Measurements from ENCODE around the gene CUL7. TPM values are rescaled to one million over a fixed set of nuclear protein-coding genes. Genes with fewer than 3 reads are reported as not detected.

Gene CUL7
- total and polyA plus RNA-seq, 10 of the 15 experiments (the other 5 are each of a cell fraction or from before 2014, with no cell fraction given): 0.66 to 18.4 (median 10.9) TPM

GRCh38 chr6:43059168-43060033 lies 5.8 kb upstream of the CUL7 start, which contains the start of the genes KLC4 and MRPL2 (continued):
- TF ChIP-seq USF1 (IDR thresholded peaks at IDR 0.05; ENCODE audit: borderline replicate concordance, extremely low read length, insufficient read depth, low read depth, low read length): peak; percentile 62
- TF ChIP-seq NR2F1 (conservative IDR thresholded peaks at IDR 0.05): peak; percentile 87; the same call in 1 of the 2 replicates
- TF ChIP-seq HDGF (IDR thresholded peaks at IDR 0.05): peak; percentile 78; the same call in 1 of the 2 replicates
- TF ChIP-seq ATF3 (IDR thresholded peaks at IDR 0.05; ENCODE audit: borderline replicate concordance, extremely low read depth, low read depth, low read length): peak; percentile 86
- TF ChIP-seq FOXK2 (IDR thresholded peaks at IDR 0.05): peak; percentile 70
- TF ChIP-seq PAX5 (IDR thresholded peaks at IDR 0.05; ENCODE audit: borderline replicate concordance, low read depth, low read length): 0 out of 2 replicates have a peak, but pooled peaks have one; percentile 10
- no peak for TF ChIP-seq RELA (IDR thresholded peaks at IDR 0.05; ENCODE audit: borderline replicate concordance, partially characterized antibody)
- peak; percentile 59; the same call in 1 of the 2 replicates for TF ChIP-seq NFYB (IDR thresholded peaks at IDR 0.05; ENCODE audit: insufficient read depth, low read depth, low read length)
- TF ChIP-seq BACH1 (IDR thresholded peaks at IDR 0.05; ENCODE audit: borderline replicate concordance): 0 out of 2 replicates have a peak, but pooled peaks have one; percentile 37
- TF ChIP-seq ZBTB4 (CRISPR knock-in tag; IDR thresholded peaks at IDR 0.05): no peak
- peak; percentile 48; the same call in 1 of the 2 replicates for TF ChIP-seq ATF7 (IDR thresholded peaks at IDR 0.05; ENCODE audit: low read depth)
- peak; percentile 100 for TF ChIP-seq CREB1 (IDR thresholded peaks at IDR 0.05; ENCODE audit: low read depth)
- TF ChIP-seq RFX5 (IDR thresholded peaks at IDR 0.05; ENCODE audit: low read depth, low read length): peak; percentile 73
- TF ChIP-seq CREM (IDR thresholded peaks at IDR 0.05; ENCODE audit: low read depth): peak; percentile 100
- TF ChIP-seq ZNF207 (IDR thresholded peaks at IDR 0.05; ENCODE audit: borderline replicate concordance): no peak
- peak; percentile 42; the same call in 1 of the 2 replicates for TF ChIP-seq PML (IDR thresholded peaks at IDR 0.05; ENCODE audit: low read length)
- TF ChIP-seq MLLT1 (IDR thresholded peaks at IDR 0.05): peak; percentile 90
- peak; percentile 74; the same call in 1 of the 2 replicates for TF ChIP-seq TARDBP (IDR thresholded peaks at IDR 0.05; ENCODE audit: borderline replicate concordance)
- peak; percentile 16 for TF ChIP-seq SMAD1 (IDR thresholded peaks at IDR 0.05; ENCODE audit: low read depth, partially characterized antibody)
- peak; percentile 94 for TF ChIP-seq POLR2A (IDR thresholded peaks at IDR 0.05; ENCODE audit: low read depth, low read length)
- peak; percentile 43; the same call in 1 of the 2 replicates for TF ChIP-seq TCF12 (IDR thresholded peaks at IDR 0.05; ENCODE audit: low read depth, low read length)
- TF ChIP-seq SIN3A (IDR thresholded peaks at IDR 0.05; ENCODE audit: low read depth, low read length): peak; percentile 90; the same call in 1 of the 2 replicates
- no peak for TF ChIP-seq RBBP5 (conservative IDR thresholded peaks at IDR 0.05)
- TF ChIP-seq USF2 (IDR thresholded peaks at IDR 0.05; ENCODE audit: borderline replicate concordance, low read depth, low read length): peak; percentile 37; the same call in 1 of the 2 replicates

All from GM12878 (cell line).